ENCODE measurements around the gene OSM.

The OSM gene

GRCh38 chr22:30260276-30260675 is 6.4 kb downstream of the OSM start:
- TF ChIP-seq EZH2phosphoT487 (IDR thresholded peaks at IDR 0.05; ENCODE audit: low read depth), result no peak
- TF ChIP-seq CTCF (IDR thresholded peaks at IDR 0.05; ENCODE audit: low read depth, low read length), result no peak
- Histone ChIP-seq H3K9ac (ENCODE audit: low read length) (no peak overlapping the region), H3K4me3 (ENCODE audit: low read length) (no peak overlapping the region), H3K9me3 (ENCODE audit: insufficient read depth, low read length) (no peaks in the 10 kb centered on the region), H3K27ac (ENCODE audit: low read length) (no peak overlapping the region), H4K20me1 (ENCODE audit: insufficient read depth, low read length) (no peaks in the 10 kb centered on the region), H3K4me2 (ENCODE audit: low read length) (no peak overlapping the region), H3K36me3 (replicated peaks; ENCODE audit: low read depth, low read length) (no peaks in the 10 kb centered on the region), H3K4me1 (ENCODE audit: low read length) (peaks cover 32% of the 10 kb centered on the region), H2AFZ (ENCODE audit: low read depth, low read length) (no peak overlapping the region), H3K79me2 (ENCODE audit: low read length) (no peaks in the 10 kb centered on the region), H3K27me3 (ENCODE audit: low read depth, low read length) (no peaks in the 10 kb centered on the region)

GRCh38 chr22:30254314-30254713 is 12.3 kb downstream of the OSM start:
- no peaks in the 10 kb centered on the region for H3K36me3 ChIP-seq (replicated peaks; ENCODE audit: low read depth, low read length)
- H3K4me1 ChIP-seq (ENCODE audit: low read length), result peaks cover 58% of the 10 kb centered on the region
- no peaks in the 10 kb centered on the region for H3K27me3 ChIP-seq (ENCODE audit: low read depth, low read length)
- H4K20me1 ChIP-seq (ENCODE audit: insufficient read depth, low read length), result no peaks in the 10 kb centered on the region
- TF ChIP-seq EZH2phosphoT487 (IDR thresholded peaks at IDR 0.05; ENCODE audit: low read depth) (no peak), CTCF (IDR thresholded peaks at IDR 0.05; ENCODE audit: low read depth, low read length) (no peak)
- H3K4me2 ChIP-seq (ENCODE audit: low read length), result no peak overlapping the region
- H3K9me3 ChIP-seq (ENCODE audit: insufficient read depth, low read length), result no peaks in the 10 kb centered on the region
- no peaks in the 10 kb centered on the region for H3K79me2 ChIP-seq (ENCODE audit: low read length)
- no peak overlapping the region for H3K9ac ChIP-seq (ENCODE audit: low read length)
- H3K4me3 ChIP-seq (ENCODE audit: low read length), result no peak overlapping the region
- H2AFZ ChIP-seq (ENCODE audit: low read depth, low read length), result no peak overlapping the region
- H3K27ac ChIP-seq (ENCODE audit: low read length), result no peak overlapping the region

GRCh38 chr22:30253205-30253852 is 13.3 kb downstream of the OSM start:
- no peaks in the 10 kb centered on the region for H3K79me2 ChIP-seq (ENCODE audit: low read length)
- peak overlapping the region; percentile 35 for H3K4me2 ChIP-seq (ENCODE audit: low read length)
- H3K36me3 ChIP-seq (replicated peaks; ENCODE audit: low read depth, low read length), result no peaks in the 10 kb centered on the region
- no peak overlapping the region for H3K4me3 ChIP-seq (ENCODE audit: low read length)
- H3K27ac ChIP-seq (ENCODE audit: low read length), result no peak overlapping the region
- H3K4me1 ChIP-seq (ENCODE audit: low read length), result peaks cover 55% of the 10 kb centered on the region
- no peaks in the 10 kb centered on the region for H3K9me3 ChIP-seq (ENCODE audit: insufficient read depth, low read length)
- H4K20me1 ChIP-seq (ENCODE audit: insufficient read depth, low read length), result no peaks in the 10 kb centered on the region
- H3K27me3 ChIP-seq (ENCODE audit: low read depth, low read length), result no peaks in the 10 kb centered on the region
- H2AFZ ChIP-seq (ENCODE audit: low read depth, low read length), result peak overlapping the region; percentile 6; the same call in 1 of the 2 replicates
- no peak for TF ChIP-seq CTCF (IDR thresholded peaks at IDR 0.05; ENCODE audit: low read depth, low read length)
- TF ChIP-seq EZH2phosphoT487 (IDR thresholded peaks at IDR 0.05; ENCODE audit: low read depth), result no peak
- H3K9ac ChIP-seq (ENCODE audit: low read length), result no peak overlapping the region

- Histone ChIP-seq H3K9me3 (ENCODE audit: insufficient read depth, low read length) (no peaks in the 10 kb centered on the region), H3K4me2 (ENCODE audit: low read length) (peak overlapping the region; percentile 35), H4K20me1 (ENCODE audit: insufficient read depth, low read length) (no peaks in the 10 kb centered on the region), H3K79me2 (ENCODE audit: low read length) (no peaks in the 10 kb centered on the region), H3K27ac (ENCODE audit: low read length) (no peak overlapping the region), H3K4me1 (ENCODE audit: low read length) (peaks cover 48% of the 10 kb centered on the region), H3K9ac (ENCODE audit: low read length) (no peak overlapping the region), H3K4me3 (ENCODE audit: low read length) (no peak overlapping the region), H3K27me3 (ENCODE audit: low read depth, low read length) (peaks cover 2% of the 10 kb centered on the region), H2AFZ (ENCODE audit: low read depth, low read length) (peak overlapping the region; percentile 57; the same call in 1 of the 2 replicates), H3K36me3 (replicated peaks; ENCODE audit: low read depth, low read length) (no peaks in the 10 kb centered on the region)
- TF ChIP-seq EZH2phosphoT487 (IDR thresholded peaks at IDR 0.05; ENCODE audit: low read depth), result no peak
- TF ChIP-seq CTCF (IDR thresholded peaks at IDR 0.05; ENCODE audit: low read depth, low read length), result no peak
Observed at GRCh38 chr22:30252411-30253204, 14.0 kb downstream of the OSM start.

All from OCI-LY3 (cell line).